A549 (cell line): ENCODE data around the gene SIK3. TPM values are rescaled to one million over a fixed set of nuclear protein-coding genes. Genes with fewer than 3 reads are reported as not detected.

ENCODE experiments used
- ATAC-seq, 2 experiments: fragments of 200-7000 bp in 1 of 2; fragments of >200 bp in 1 of 2; cut with Nextera tagmentation in 1 of 2; cut with Tn5 transposase in 1 of 2; 3 replicates each; pipeline versions ENCODE4 v1.8.0 to v1.9.1; 2018 to 2020; ENCODE audit warnings: mild to moderate bottlenecking in 1 of 2, moderate library complexity in 1 of 2
- CTCF ChIA-PET: fragments of 300-600 bp; sonication (Branson Sonifier 250); formaldehyde crosslinking; extraction: SDS; loops from one replicate; lab custom pipeline; 2021; ENCODE audit warnings: antibody characterized with exemption, inconsistent platforms; lab: Yijun Ruan, JAX
- POLR2A ChIA-PET: fragments of 350-600 bp; formaldehyde crosslinking; extraction: SDS; loops from one replicate; lab custom pipeline; 2021; ENCODE audit warnings: antibody characterized with exemption, inconsistent platforms; lab: Yijun Ruan, JAX
- DNase-seq, 2 experiments: peaks; one replicate each; pipeline versions ENCODE4 v3.0.0 to v3.0.0-alpha.2; 2011 to 2016; ENCODE audit warnings: low read depth in 1 of 2, low spot score in 1 of 2
- FAIRE-seq: peaks from 2 replicates; lab custom pipeline; 2011; peaks lifted over from hg19 to GRCh38; lab: Jason Lieb, UNC
- H3K27ac ChIP-seq, 2 experiments: fragments of >200 bp; sonication (Bioruptor Twin); formaldehyde crosslinking; 3 replicates each; pipeline ENCODE4 v1.5.1; 2016 to 2017
- H3K4me1 ChIP-seq: fragments of >200 bp; sonication (Bioruptor Twin); formaldehyde crosslinking; 3 replicates; pipeline ENCODE4 v1.6.1; 2016
- H3K4me2 ChIP-seq: fragments of >200 bp; sonication (Bioruptor Twin); formaldehyde crosslinking; 3 replicates; pipeline ENCODE4 v1.6.1; 2016
- H3K4me3 ChIP-seq: fragments of >200 bp; sonication (Bioruptor Twin); formaldehyde crosslinking; 3 replicates; pipeline ENCODE4 v1.5.1; 2016
- H3K9me3 ChIP-seq: fragments of >200 bp; sonication (Bioruptor Twin); formaldehyde crosslinking; 3 replicates; pipeline ENCODE4 v1.6.1; 2016
- BHLHE40 ChIP-seq: IDR thresholded peaks from 2 replicates; pipeline ENCODE4 v1.6.1; 2012; ENCODE audit warnings: low read depth, low read length, inconsistent platforms
- CEBPB ChIP-seq, 2 experiments: fragments of >200 bp in 1 of 2; sonication (Bioruptor Twin) in 1 of 2; formaldehyde crosslinking in 1 of 2; IDR thresholded peaks; 2 replicates each; pipeline ENCODE4 v1.6.1; 2012 to 2016
- CHD4 ChIP-seq: fragments of 200-600 bp; sonication (generic); IDR thresholded peaks from 2 replicates; pipeline ENCODE4 v1.6.1; 2016; ENCODE audit warnings: antibody characterized with exemption, mild to moderate bottlenecking, borderline replicate concordance
- EP300 ChIP-seq, 2 experiments: fragments of >200 bp; sonication (Bioruptor Twin); formaldehyde crosslinking; IDR thresholded peaks; 2 replicates in 1 of 2; 3 replicates in 1 of 2; pipeline ENCODE4 v1.6.1; 2016 to 2017
- FOSL2 ChIP-seq, 2 experiments: fragments of 450-650 bp in 1 of 2; fragments of >200 bp in 1 of 2; sonication (Bioruptor Twin) in 1 of 2; formaldehyde crosslinking; IDR thresholded peaks; 2 replicates each; pipeline versions ENCODE4 v1.5.0 to v1.6.1; 2016 to 2020; ENCODE audit warnings: mild to moderate bottlenecking in 1 of 2, moderate library complexity in 1 of 2
- HOXA7 ChIP-seq: fragments of 250-450 bp; sonication (Bioruptor Pico); IDR thresholded peaks from 2 replicates; pipeline ENCODE4 v1.5.0; 2020; ENCODE audit warnings: mild to moderate bottlenecking, moderate library complexity
- HOXB13 ChIP-seq: fragments of 250-450 bp; sonication (Bioruptor Pico); IDR thresholded peaks from 2 replicates; pipeline ENCODE4 v1.5.0; 2020; ENCODE audit warnings: low read depth, mild to moderate bottlenecking, moderate library complexity
- JUN ChIP-seq, 2 experiments: fragments of >200 bp; sonication (Bioruptor Twin); formaldehyde crosslinking; IDR thresholded peaks; 2 replicates in 1 of 2; 3 replicates in 1 of 2; pipeline ENCODE4 v1.6.1; 2016 to 2017
- KDM5A ChIP-seq: fragments of 200-600 bp; sonication (generic); IDR thresholded peaks from 2 replicates; pipeline ENCODE4 v1.6.1; 2016; ENCODE audit warnings: antibody characterized with exemption, mild to moderate bottlenecking
- MAFK ChIP-seq: fragments of 450-650 bp; IDR thresholded peaks from 2 replicates; pipeline ENCODE4 v1.6.1; 2014; ENCODE audit not compliant: partially characterized antibody
- MAZ ChIP-seq: fragments of 150-350 bp; IDR thresholded peaks from 2 replicates; pipeline ENCODE4 v1.6.1; 2014; ENCODE audit warnings: antibody characterized with exemption, low read depth, low read length, borderline replicate concordance
- NFE2L2 ChIP-seq: fragments of 150-350 bp; conservative IDR thresholded peaks from 2 replicates; pipeline ENCODE4 v1.6.1; 2014; ENCODE audit warnings: low read length
- NR3C1 ChIP-seq: fragments of >200 bp; sonication (Bioruptor Twin); formaldehyde crosslinking; IDR thresholded peaks from 3 replicates; pipeline ENCODE4 v1.6.1; 2017
- POLR2A ChIP-seq: IDR thresholded peaks from 2 replicates; pipeline ENCODE4 v1.6.1; 2012; ENCODE audit warnings: mild to moderate bottlenecking, low read length
- RAD21 ChIP-seq, 2 experiments: fragments of >200 bp in 1 of 2; sonication (Bioruptor Twin) in 1 of 2; formaldehyde crosslinking in 1 of 2; IDR thresholded peaks in 1 of 2; conservative IDR thresholded peaks in 1 of 2; 2 replicates in 1 of 2; 3 replicates in 1 of 2; pipeline ENCODE4 v1.6.1; 2012 to 2018; ENCODE audit warnings: inconsistent platforms in 1 of 2
- RARB ChIP-seq: fragments of 250-450 bp; sonication (Bioruptor Pico); IDR thresholded peaks from 2 replicates; pipeline ENCODE4 v1.8.0; 2021; ENCODE audit warnings: mild to moderate bottlenecking, moderate library complexity
- RNF2 ChIP-seq: fragments of 200-600 bp; sonication (generic); IDR thresholded peaks from 2 replicates; pipeline ENCODE4 v1.6.1; 2016; ENCODE audit warnings: low read depth, mild to moderate bottlenecking, antibody characterized with exemption, moderate library complexity, borderline replicate concordance
- TP53 ChIP-seq: fragments of 250-450 bp; sonication (Bioruptor Pico); IDR thresholded peaks from 2 replicates; pipeline ENCODE4 v1.5.0; 2021; ENCODE audit warnings: mild to moderate bottlenecking, moderate library complexity
- ZFP36 ChIP-seq: fragments of 450-650 bp; IDR thresholded peaks from 2 replicates; pipeline ENCODE4 v1.6.1; 2014; ENCODE audit warnings: borderline replicate concordance; ENCODE audit not compliant: partially characterized antibody
- ZSCAN20 ChIP-seq: fragments of 250-450 bp; sonication (Bioruptor Pico); IDR thresholded peaks from 2 replicates; pipeline ENCODE4 v1.8.0; 2022; ENCODE audit warnings: mild to moderate bottlenecking, moderate library complexity
- WGBS: methylation state at CpG from one replicate; pipeline ENCODE4 v1.1.6; 2017; ENCODE audit errors: missing lambda C conversion rate; 5-methylcytosine and 5-hydroxymethylcytosine counted together
- polyA plus RNA-seq, 4 experiments: library from polyadenylated mRNA; depleted of rRNA in 3 of 4; stranded (reverse); fragments of >200 nt; fragmentation: RNase III in 1 of 4; extraction: RNeasy Plus Mini Kit Qiagen cat#74134 plus additional on column Dnase treatment in 1 of 4; gene quantifications; 2 replicates in 3 of 4; 3 replicates in 1 of 4; pipeline ENCODE4 v1.2.3, GENCODE V29; 2011 to 2017
- TF ChIP-seq, protein P1 (sequence below): fragments of 250-450 bp; sonication (Bioruptor Pico); IDR thresholded peaks from 2 replicates; pipeline ENCODE4 v1.5.0; 2021; ENCODE audit warnings: mild to moderate bottlenecking, moderate library complexity, borderline replicate concordance
- TF ChIP-seq, protein P2 (sequence below): fragments of >200 bp; sonication (Bioruptor Twin); formaldehyde crosslinking; IDR thresholded peaks from 3 replicates; pipeline ENCODE4 v1.6.1; 2016
- TF ChIP-seq, protein P3 (sequence below): fragments of >200 bp; sonication (Bioruptor Twin); formaldehyde crosslinking; IDR thresholded peaks from 3 replicates; pipeline ENCODE4 v1.5.1; 2016
- TF ChIP-seq, protein P4 (sequence below): IDR thresholded peaks from 2 replicates; pipeline ENCODE4 v1.6.1; 2012
- TF ChIP-seq, protein P5 (sequence below): fragments of 250-450 bp; sonication (Bioruptor Pico); IDR thresholded peaks from 2 replicates; pipeline ENCODE4 v1.5.0; 2020; ENCODE audit warnings: low read depth, mild to moderate bottlenecking, moderate library complexity

SIK3 gene
- polyA plus RNA-seq, 2 of the 4 experiments (the other 2 are of a cell fraction): 8.2 to 9.0 TPM

DNA sequence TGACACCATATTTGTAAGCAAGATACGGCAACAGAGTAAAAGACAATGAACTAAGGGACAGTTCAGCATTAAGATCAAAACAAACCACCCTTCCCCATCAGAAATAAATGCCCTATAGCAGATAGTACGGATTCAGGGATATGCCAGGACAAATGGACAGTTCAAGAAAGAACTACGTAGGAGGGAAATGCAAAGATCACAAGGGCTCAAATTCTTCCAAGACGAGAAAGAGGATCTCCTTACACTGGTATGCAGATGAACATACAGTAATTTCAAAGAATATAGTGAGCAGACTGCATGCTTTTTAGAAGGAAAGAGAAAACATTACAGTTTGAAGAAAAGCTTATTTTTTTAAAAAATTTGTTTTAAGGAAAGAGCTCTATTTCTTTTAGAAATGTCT lies 136.1 kb downstream of the SIK3 start:
- POLR2A ChIA-PET: no interaction called here
- no peak overlapping the region for H3K27ac ChIP-seq
- H3K9me3 ChIP-seq: no peaks in the 10 kb centered on the region
- no peak overlapping the region for H3K4me2 ChIP-seq
- H3K4me1 ChIP-seq: peaks cover 23% of the 10 kb centered on the region
- CTCF ChIA-PET: no interaction called here
- WGBS: 91% methylated on average over 4 of the region's 4 CpGs
- DNase-seq: no peak
- ATAC-seq: no peak
- no peak for FAIRE-seq
- TF ChIP-seq, protein P1, sequence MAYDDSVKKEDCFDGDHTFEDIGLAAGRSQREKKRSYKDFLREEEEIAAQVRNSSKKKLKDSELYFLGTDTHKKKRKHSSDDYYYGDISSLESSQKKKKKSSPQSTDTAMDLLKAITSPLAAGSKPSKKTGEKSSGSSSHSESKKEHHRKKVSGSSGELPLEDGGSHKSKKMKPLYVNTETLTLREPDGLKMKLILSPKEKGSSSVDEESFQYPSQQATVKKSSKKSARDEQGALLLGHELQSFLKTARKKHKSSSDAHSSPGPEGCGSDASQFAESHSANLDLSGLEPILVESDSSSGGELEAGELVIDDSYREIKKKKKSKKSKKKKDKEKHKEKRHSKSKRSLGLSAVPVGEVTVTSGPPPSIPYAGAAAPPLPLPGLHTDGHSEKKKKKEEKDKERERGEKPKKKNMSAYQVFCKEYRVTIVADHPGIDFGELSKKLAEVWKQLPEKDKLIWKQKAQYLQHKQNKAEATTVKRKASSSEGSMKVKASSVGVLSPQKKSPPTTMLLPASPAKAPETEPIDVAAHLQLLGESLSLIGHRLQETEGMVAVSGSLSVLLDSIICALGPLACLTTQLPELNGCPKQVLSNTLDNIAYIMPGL (CRISPR knock-in tag): no peak
- TF ChIP-seq, protein P2, sequence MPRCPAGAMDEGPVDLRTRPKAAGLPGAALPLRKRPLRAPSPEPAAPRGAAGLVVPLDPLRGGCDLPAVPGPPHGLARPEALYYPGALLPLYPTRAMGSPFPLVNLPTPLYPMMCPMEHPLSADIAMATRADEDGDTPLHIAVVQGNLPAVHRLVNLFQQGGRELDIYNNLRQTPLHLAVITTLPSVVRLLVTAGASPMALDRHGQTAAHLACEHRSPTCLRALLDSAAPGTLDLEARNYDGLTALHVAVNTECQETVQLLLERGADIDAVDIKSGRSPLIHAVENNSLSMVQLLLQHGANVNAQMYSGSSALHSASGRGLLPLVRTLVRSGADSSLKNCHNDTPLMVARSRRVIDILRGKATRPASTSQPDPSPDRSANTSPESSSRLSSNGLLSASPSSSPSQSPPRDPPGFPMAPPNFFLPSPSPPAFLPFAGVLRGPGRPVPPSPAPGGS: no peak
- TF ChIP-seq RNF2 (no peak), FOSL2 (IDR thresholded peaks at IDR 0.05) (no peak), FOSL2 (CRISPR knock-in tag; IDR thresholded peaks at IDR 0.05) (no peak), RARB (CRISPR knock-in tag) (no peak), NFE2L2 (no peak), TP53 (CRISPR knock-in tag) (no peak), CEBPB (IDR thresholded peaks at IDR 0.05) (no peak)
- TF ChIP-seq, protein P3, sequence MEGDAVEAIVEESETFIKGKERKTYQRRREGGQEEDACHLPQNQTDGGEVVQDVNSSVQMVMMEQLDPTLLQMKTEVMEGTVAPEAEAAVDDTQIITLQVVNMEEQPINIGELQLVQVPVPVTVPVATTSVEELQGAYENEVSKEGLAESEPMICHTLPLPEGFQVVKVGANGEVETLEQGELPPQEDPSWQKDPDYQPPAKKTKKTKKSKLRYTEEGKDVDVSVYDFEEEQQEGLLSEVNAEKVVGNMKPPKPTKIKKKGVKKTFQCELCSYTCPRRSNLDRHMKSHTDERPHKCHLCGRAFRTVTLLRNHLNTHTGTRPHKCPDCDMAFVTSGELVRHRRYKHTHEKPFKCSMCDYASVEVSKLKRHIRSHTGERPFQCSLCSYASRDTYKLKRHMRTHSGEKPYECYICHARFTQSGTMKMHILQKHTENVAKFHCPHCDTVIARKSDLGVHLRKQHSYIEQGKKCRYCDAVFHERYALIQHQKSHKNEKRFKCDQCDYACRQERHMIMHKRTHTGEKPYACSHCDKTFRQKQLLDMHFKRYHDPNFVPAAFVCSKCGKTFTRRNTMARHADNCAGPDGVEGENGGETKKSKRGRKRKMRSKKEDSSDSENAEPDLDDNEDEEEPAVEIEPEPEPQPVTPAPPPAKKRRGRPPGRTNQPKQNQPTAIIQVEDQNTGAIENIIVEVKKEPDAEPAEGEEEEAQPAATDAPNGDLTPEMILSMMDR: no peak
- TF ChIP-seq, protein P4, sequence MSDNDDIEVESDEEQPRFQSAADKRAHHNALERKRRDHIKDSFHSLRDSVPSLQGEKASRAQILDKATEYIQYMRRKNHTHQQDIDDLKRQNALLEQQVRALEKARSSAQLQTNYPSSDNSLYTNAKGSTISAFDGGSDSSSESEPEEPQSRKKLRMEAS: no peak
- TF ChIP-seq, all 56 proteins: peak for 0
- no peak overlapping the region for H3K4me3 ChIP-seq

DNA sequence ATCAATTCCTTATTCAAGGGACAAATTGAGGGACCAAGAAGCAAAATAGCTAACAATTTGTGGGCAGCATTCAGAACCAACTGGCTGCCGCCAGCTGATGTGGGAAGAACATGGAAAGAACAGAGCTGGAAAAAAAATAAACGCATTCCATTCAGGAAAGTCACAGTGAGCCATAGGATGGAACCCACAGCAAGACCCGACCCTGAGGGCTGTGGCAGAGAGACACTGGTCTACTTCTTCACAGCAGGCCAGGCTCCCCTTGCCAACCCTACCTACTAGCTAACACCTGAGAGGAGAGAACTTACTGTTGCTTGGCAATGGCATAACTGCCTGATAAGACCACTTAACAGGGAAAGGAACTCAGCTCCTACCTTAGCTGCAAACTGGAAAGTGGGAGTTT lies 137.3 kb downstream of the SIK3 start:
- no peak for TF ChIP-seq JUN (IDR thresholded peaks at IDR 0.05)
- no peak for TF ChIP-seq MAFK
- no peak for TF ChIP-seq POLR2A
- no peak for TF ChIP-seq RARB (CRISPR knock-in tag)
- TF ChIP-seq, protein P4: no peak
- no peak for TF ChIP-seq ZSCAN20 (CRISPR knock-in tag)
- TF ChIP-seq EP300 (IDR thresholded peaks at IDR 0.05): no peak
- no peak for TF ChIP-seq HOXB13 (CRISPR knock-in tag)
- TF ChIP-seq, protein P1 (CRISPR knock-in tag): no peak
- no peak for TF ChIP-seq KDM5A
- TF ChIP-seq BHLHE40: no peak
- no peak for TF ChIP-seq NR3C1
- no peak for TF ChIP-seq HOXA7 (CRISPR knock-in tag)
- no peak for TF ChIP-seq MAZ
- no peak for TF ChIP-seq ZFP36
- TF ChIP-seq RAD21 (conservative IDR thresholded peaks at IDR 0.05 in 1 of 2, IDR thresholded peaks at IDR 0.05 in 1 of 2): no peak
- TF ChIP-seq, protein P5, sequence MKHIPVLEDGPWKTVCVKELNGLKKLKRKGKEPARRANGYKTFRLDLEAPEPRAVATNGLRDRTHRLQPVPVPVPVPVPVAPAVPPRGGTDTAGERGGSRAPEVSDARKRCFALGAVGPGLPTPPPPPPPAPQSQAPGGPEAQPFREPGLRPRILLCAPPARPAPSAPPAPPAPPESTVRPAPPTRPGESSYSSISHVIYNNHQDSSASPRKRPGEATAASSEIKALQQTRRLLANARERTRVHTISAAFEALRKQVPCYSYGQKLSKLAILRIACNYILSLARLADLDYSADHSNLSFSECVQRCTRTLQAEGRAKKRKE (CRISPR knock-in tag): no peak
- TF ChIP-seq CHD4: no peak
- no peak for TF ChIP-seq RNF2
- ATAC-seq (no peak; a peak in 1 of 6 replicates), FAIRE-seq (no peak), DNase-seq (no peak)
- ChIA-PET POLR2A (no interaction called here), CTCF (interaction anchor here (0.8 to 1.3 kb wide), 3 partner anchors 16 to 145 kb away, joined by 3 to 7 read pairs (median 3); no protein-coding TSS in a partner anchor)
- Histone ChIP-seq H3K9me3 (no peaks in the 10 kb centered on the region), H3K4me1 (peaks cover 23% of the 10 kb centered on the region), H3K4me2 (peak overlapping the region; percentile 23; the same call in 1 of the 3 replicates), H3K4me3 (no peak overlapping the region), H3K27ac (peak overlapping the region in 1 of 2 experiments; percentile 37; a peak in 1 of 6 replicates)
- WGBS: 56% methylated on average over 3 of the region's 3 CpGs
